Coronary artery (tissue), 2 donors: ENCODE data around the gene CC2D1A.
A peak's percentile ranks its signal among the peaks of the same experiment; 100 is the strongest.

Experiments used
- DNase-seq: peaks from one replicate; pipeline ENCODE4 v3.0.0-alpha.2; 2017; ENCODE audit warnings: low spot score
- H3K27ac ChIP-seq, 2 donors: fragments of 200-600 bp; sonication (generic); one replicate each; pipeline ENCODE4 v1.5.1; 2016 to 2019
- H3K4me3 ChIP-seq: fragments of 200-600 bp; sonication (generic); 2 replicates; pipeline ENCODE4 v1.5.1; 2016; ENCODE audit warnings: mild to moderate bottlenecking, moderate library complexity
- CTCF ChIP-seq: fragments of 200-600 bp; sonication (generic); IDR thresholded peaks from one replicate; pipeline ENCODE4 v1.5.1; 2019; ENCODE audit warnings: antibody characterized with exemption

CC2D1A gene

GRCh38 chr19:13880059-13881043 lies 25.6 kb upstream of the CC2D1A start:
- TF ChIP-seq CTCF: peak; percentile 98
- Histone ChIP-seq H3K4me3 (peak overlapping the region; percentile 63), H3K27ac (peak overlapping the region; percentile 77 to 85)
- DNase-seq: peak; percentile 99

- Histone ChIP-seq H3K4me3 (no peak overlapping the region), H3K27ac (peak overlapping the region; percentile 77 to 85)
- TF ChIP-seq CTCF: no peak
- DNase-seq: no peak
These were observed 24.7 kb upstream of the CC2D1A start for GRCh38 chr19:13881251-13881691.

- DNase-seq: no peak
- no peak overlapping the region for H3K4me3 ChIP-seq
- TF ChIP-seq CTCF: no peak
- peak overlapping the region; percentile 77 to 85 for H3K27ac ChIP-seq
These were observed 24.1 kb upstream of the CC2D1A start for GRCh38 chr19:13881692-13882418.

GRCh38 chr19:13882419-13882795 lies 23.6 kb upstream of the CC2D1A start:
- H3K27ac ChIP-seq: no peak overlapping the region
- DNase-seq: no peak
- TF ChIP-seq CTCF: no peak
- H3K4me3 ChIP-seq: no peak overlapping the region

GRCh38 chr19:13882836-13883235 lies 23.2 kb upstream of the CC2D1A start:
- no peak overlapping the region for H3K27ac ChIP-seq
- H3K4me3 ChIP-seq: no peak overlapping the region
- no peak for DNase-seq
- TF ChIP-seq CTCF: no peak

- no peak for TF ChIP-seq CTCF
- Histone ChIP-seq H3K27ac (no peak overlapping the region), H3K4me3 (no peak overlapping the region)
- no peak for DNase-seq
These were observed 22.4 kb upstream of the CC2D1A start for GRCh38 chr19:13883516-13884064.
